GM12873 (cell line): ENCODE measurements around the gene TRAM2.

Experiments
- TF ChIP-seq, protein P1 (sequence below): IDR thresholded peaks from 2 replicates; pipeline ENCODE4 v1.5.1; 2012; ENCODE audit warnings: low read depth, mild to moderate bottlenecking, moderate library complexity, low read length, control low read depth; ENCODE audit not compliant: insufficient read depth; ENCODE audit errors: missing control alignments

The TRAM2 gene

DNA sequence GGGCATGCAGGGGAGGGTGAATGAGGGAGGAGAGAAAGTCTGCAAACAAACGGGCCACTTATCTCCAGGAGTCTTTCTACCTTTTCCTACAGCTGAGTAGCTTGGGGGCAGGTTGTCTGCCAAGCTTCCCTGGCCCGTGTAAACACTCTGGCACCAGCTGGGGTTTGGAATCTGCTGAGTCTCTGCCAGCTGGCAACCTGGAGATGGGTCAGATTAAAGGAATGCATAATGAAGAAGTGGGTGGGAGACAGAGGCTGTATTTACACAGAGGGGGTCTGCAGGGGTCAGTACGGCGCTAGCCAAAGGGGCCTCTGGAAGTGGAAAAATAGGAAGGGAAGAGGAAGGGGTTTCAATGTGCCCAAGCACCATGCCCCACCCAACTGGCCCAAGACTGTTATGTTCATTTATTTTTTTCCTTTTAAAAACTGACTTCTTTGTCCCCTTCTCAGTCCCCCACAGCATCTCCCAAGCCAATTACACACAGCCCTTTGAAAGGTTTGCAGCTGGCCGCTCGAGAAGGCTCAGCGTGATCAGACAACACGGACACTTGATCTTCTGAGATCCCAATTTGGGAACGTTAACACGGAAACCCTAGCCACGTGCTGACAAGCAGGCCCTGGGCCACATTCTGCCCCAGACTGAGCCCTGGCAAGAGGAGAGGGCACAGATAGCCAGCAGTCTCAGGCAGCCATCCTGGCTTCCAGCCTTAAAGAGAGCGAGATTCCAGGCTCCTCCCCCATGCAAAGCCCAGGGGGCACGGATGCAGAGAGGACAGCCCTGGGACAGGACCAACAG, 25.2 kb downstream of the TRAM2 start:
- TF ChIP-seq, protein P1, sequence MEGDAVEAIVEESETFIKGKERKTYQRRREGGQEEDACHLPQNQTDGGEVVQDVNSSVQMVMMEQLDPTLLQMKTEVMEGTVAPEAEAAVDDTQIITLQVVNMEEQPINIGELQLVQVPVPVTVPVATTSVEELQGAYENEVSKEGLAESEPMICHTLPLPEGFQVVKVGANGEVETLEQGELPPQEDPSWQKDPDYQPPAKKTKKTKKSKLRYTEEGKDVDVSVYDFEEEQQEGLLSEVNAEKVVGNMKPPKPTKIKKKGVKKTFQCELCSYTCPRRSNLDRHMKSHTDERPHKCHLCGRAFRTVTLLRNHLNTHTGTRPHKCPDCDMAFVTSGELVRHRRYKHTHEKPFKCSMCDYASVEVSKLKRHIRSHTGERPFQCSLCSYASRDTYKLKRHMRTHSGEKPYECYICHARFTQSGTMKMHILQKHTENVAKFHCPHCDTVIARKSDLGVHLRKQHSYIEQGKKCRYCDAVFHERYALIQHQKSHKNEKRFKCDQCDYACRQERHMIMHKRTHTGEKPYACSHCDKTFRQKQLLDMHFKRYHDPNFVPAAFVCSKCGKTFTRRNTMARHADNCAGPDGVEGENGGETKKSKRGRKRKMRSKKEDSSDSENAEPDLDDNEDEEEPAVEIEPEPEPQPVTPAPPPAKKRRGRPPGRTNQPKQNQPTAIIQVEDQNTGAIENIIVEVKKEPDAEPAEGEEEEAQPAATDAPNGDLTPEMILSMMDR = no peak

DNA sequence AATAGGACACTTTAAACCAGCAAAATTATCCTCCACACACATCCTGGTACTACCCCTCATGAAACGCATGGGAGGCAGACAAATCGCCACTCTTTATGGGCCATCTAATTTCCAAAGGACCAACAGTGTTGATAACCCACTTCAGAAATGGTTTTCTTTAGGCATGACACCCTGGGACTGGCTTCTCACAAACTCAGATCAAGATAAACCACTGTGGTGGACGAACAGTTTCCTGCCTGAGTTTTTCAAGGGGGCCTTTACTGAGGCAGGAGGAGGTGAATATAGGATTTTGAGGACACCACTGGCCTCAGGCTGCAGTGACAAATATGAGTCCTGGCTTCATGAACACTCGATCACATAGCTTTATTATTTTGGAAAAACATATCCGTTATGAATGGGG, 26.0 kb downstream of the TRAM2 start:
- TF ChIP-seq, protein P1 = no peak

DNA sequence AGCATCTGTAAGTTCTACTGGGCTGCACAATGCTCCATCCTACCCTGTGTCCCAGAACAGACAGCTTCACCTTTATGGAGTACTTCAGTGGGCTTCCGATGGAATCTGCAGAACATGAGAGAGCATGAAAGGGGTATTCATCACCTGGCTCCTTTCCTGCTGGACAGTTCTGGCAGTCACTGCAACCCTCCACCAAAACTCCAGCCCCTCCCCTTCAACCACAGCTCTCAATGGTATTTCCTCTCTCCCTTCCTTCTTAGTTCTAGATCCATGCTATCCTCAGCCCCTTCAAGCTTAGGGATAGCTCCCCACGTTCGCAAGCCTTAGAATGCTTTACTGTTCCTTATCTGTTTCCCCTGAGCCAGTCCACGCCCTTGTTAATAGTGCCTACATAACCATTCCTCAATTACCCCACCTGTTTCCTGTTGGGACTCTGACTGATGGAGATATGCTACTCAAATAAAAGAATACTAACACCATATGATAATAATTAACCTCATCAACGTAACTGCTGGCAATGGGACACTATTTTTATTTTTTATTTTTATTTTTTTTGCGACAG, 26.8 kb downstream of the TRAM2 start:
- TF ChIP-seq, protein P1 = no peak

DNA sequence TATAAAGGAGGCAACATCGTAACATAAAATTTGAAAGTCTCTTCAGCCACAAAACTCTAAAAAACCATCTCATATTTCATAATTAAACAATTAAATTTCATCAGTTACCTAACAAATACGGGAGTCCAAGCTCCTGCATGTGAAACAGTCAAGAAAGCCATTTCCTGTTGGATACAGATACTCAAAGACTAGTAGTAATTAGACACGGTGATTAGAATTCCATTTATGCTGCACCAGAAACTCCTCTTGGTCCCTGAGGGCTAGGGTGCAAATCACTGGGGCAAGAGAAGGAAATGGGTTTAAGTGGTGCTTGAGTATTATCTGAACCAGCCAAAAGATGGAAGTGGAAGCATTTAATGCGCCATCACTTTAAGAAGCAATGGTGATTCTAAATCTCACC, 27.4 kb downstream of the TRAM2 start:
- TF ChIP-seq, protein P1 = no peak

DNA sequence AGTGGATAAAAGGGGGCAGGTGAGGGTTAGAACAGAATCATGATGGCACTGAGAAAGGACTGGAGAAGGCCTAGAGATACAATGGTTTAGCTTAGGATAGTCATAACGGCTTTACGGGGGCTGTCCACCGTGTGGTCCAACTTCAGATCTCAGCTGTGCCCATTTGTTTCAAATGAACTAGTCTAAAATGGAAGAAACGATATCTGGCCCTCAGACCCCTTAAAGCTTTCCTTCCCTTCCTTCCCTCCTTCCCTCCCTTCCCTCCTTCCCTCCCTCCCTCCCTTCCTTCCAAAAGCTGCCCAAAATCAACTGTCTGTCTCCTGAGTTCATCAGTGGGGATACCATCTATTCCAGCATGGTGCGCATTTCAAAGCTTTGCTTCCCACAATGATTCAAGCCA, 27.9 kb downstream of the TRAM2 start:
- TF ChIP-seq, protein P1 = no peak

DNA sequence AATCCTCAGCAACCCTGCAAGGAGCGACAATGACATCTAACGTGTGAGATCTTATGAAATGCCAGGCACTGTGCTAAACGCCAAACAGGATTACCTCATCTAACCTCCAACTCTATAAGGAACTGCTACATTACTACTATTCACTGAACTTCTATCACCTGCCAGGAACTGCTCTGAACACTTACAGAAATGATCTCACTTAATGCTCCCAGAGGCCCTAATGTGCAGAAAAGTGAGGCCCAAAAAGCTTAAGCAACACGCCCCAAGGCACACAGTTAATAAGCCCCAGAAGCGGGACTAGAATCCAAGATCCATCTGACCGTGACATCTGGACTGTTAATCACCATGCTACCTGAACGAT, 28.5 kb downstream of the TRAM2 start:
- TF ChIP-seq, protein P1 = no peak

DNA sequence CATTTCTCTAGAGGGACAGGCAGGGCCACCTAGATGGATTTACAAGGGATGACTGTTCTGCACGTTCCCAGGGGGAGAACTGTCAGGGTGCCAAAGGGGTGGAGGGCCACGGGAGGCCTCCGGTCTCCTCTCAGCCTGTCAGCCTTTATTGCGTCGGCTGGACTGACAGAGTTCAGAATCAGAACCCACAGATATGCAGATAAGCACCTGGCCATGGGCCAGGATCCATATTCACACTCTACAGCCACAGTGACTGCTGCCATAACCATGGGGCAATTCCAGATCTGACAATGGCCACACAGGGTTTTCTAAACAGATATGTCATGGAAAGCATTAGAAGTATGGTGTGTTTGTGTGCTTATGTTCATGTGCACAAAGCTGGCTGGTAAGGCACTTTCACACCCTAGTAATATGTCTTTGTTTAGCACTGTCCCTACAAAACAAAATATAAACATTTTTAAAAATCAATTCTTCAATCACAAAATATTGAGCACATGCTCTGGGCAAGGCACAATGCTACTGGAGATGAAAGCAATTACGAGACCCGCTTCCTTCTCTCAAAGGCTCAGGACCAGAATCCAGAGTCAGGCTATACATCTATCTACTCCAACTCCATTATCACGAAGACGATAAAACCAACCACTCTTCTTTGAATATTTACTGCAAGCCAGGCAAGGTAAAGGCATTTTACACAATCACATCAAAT, 29.1 kb downstream of the TRAM2 start:
- TF ChIP-seq, protein P1 = no peak
